GM12801 (cell line): ENCODE results near the gene SPAG8.

Source experiments
- TF ChIP-seq, protein P1 (sequence below): IDR thresholded peaks from one replicate; pipeline ENCODE4 v1.5.1; 2011; ENCODE audit warnings: control low read depth; ENCODE audit not compliant: insufficient read length; ENCODE audit errors: extremely low read depth

The SPAG8 gene

GRCh38 chr9:35835216-35835632, 23.2 kb upstream of the SPAG8 start:
- TF ChIP-seq, protein P1, sequence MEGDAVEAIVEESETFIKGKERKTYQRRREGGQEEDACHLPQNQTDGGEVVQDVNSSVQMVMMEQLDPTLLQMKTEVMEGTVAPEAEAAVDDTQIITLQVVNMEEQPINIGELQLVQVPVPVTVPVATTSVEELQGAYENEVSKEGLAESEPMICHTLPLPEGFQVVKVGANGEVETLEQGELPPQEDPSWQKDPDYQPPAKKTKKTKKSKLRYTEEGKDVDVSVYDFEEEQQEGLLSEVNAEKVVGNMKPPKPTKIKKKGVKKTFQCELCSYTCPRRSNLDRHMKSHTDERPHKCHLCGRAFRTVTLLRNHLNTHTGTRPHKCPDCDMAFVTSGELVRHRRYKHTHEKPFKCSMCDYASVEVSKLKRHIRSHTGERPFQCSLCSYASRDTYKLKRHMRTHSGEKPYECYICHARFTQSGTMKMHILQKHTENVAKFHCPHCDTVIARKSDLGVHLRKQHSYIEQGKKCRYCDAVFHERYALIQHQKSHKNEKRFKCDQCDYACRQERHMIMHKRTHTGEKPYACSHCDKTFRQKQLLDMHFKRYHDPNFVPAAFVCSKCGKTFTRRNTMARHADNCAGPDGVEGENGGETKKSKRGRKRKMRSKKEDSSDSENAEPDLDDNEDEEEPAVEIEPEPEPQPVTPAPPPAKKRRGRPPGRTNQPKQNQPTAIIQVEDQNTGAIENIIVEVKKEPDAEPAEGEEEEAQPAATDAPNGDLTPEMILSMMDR, result no peak

GRCh38 chr9:35834260-35835215, 22.5 kb upstream of the SPAG8 start:
- TF ChIP-seq, protein P1, result no peak

DNA sequence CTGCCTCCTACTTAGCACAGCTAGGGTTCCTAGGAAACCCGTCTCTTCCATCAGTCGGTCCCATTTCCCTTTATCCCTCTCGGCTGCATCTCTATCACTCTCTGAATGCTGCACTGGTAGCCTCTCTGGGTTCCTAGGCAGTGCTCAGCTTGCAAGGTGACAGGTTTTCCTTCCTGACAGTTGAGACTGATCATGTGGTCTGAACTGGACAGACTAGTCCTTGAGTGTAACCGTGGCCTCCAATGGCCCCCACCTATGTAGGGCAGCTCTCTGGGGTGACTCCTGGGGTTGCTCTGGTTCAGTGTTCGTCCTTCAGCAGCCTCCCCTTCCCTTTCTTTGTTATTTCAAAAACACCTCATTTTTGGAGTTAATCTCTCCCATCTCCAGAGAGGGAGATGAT, 20.8 kb upstream of the SPAG8 start:
- TF ChIP-seq, protein P1, result no peak

- TF ChIP-seq, protein P1, result no peak
Observed at GRCh38 chr9:35831040-35831439, 19.0 kb upstream of the SPAG8 start.

- TF ChIP-seq, protein P1, result no peak
Observed at GRCh38 chr9:35829764-35830096, 17.7 kb upstream of the SPAG8 start.

GRCh38 chr9:35829084-35829763, 17.2 kb upstream of the SPAG8 start, which contains the start of gene TMEM8B:
Gene TMEM8B (plus strand): TSS chr9:35829228. CDS start chr9:35829448, 220 bp downstream.
- TF ChIP-seq, protein P1, result no peak

GRCh38 chr9:35828716-35829083, 16.6 kb upstream of the SPAG8 start, which contains the start of gene FAM221B:
Gene FAM221B (minus strand): TSS chr9:35828732. CDS start chr9:35826161, 2,571 bp downstream.
- TF ChIP-seq, protein P1, result no peak
